ENCODE data around the gene SPOCK1. TPM values are rescaled to one million over a fixed set of nuclear protein-coding genes. Genes with fewer than 3 reads are reported as not detected.

Gene SPOCK1
- total and polyA plus RNA-seq, 4 donors = 0.07 to 0.18 (median 0.17) TPM; not detected in 1

- Histone ChIP-seq H3K9ac (ENCODE audit: low read depth in 1 of 2, low read length in 2 of 2) (no peak overlapping the region), H3K36me3 (ENCODE audit: control insufficient read depth in 4 of 4, insufficient read depth in 3 of 4, low read depth in 1 of 4, low read length in 3 of 4) (no peaks in the 10 kb centered on the region), H3K9me3 (ENCODE audit: control insufficient read depth in 4 of 4, low read length in 3 of 4) (no peaks in the 10 kb centered on the region), H3K27ac (ENCODE audit: low read depth in 1 of 2, low read length in 2 of 2) (no peak overlapping the region), H3K4me3 (ENCODE audit: low read depth in 1 of 3, low read length in 3 of 3) (no peak overlapping the region), H3K4me1 (ENCODE audit: control insufficient read depth in 4 of 4, insufficient read depth in 4 of 4, low read length in 3 of 4) (no peaks in the 10 kb centered on the region), H3K27me3 (ENCODE audit: control insufficient read depth in 4 of 4, insufficient read depth in 4 of 4, low read length in 3 of 4) (no peaks in the 10 kb centered on the region)
- no peak for DNase-seq (ENCODE audit: low spot score)
- TF ChIP-seq RAD21 (IDR thresholded peaks at IDR 0.05) (no peak), ZBTB33 (IDR thresholded peaks at IDR 0.05) (no peak), MAX (IDR thresholded peaks at IDR 0.05) (no peak), FOXA2 (IDR thresholded peaks at IDR 0.05) (no peak), ATF3 (IDR thresholded peaks at IDR 0.05) (no peak), GABPA (IDR thresholded peaks at IDR 0.05 in 1 of 2, conservative IDR thresholded peaks at IDR 0.05 in 1 of 2) (no peak), HNF4G (IDR thresholded peaks at IDR 0.05) (no peak), FOXA1 (IDR thresholded peaks at IDR 0.05) (no peak), CTCF (IDR thresholded peaks at IDR 0.05; ENCODE audit: low read depth, low read length, missing input control) (no peak), YY1 (IDR thresholded peaks at IDR 0.05) (no peak), EGR1 (IDR thresholded peaks at IDR 0.05; ENCODE audit: low read depth in 2 of 2) (no peak), SP1 (IDR thresholded peaks at IDR 0.05) (no peak), TAF1 (conservative IDR thresholded peaks at IDR 0.05) (no peak), REST (IDR thresholded peaks at IDR 0.05) (no peak), NR2F2 (IDR thresholded peaks at IDR 0.05) (no peak), HNF4A (conservative IDR thresholded peaks at IDR 0.05) (no peak), RXRA (IDR thresholded peaks at IDR 0.05) (no peak), JUND (IDR thresholded peaks at IDR 0.05) (no peak)
- 60% methylated on average over 3 of the region's 3 CpGs for WGBS
Measured at GRCh38 chr5:137450759-137451158, 48.4 kb downstream of the SPOCK1 start.
